Endothelial cell of umbilical vein (primary cell): ENCODE data around the gene EXOC7.

Experiments used
- CTCF ChIP-seq, 2 donors: IDR thresholded peaks; 1 replicate in 1 of 2; 2 replicates in 1 of 2; pipeline ENCODE4 v1.5.1; 2011; ENCODE audit warnings: low read length in 2 of 2, mild to moderate bottlenecking in 2 of 2, moderate library complexity in 2 of 2, control low read depth in 1 of 2, inconsistent platforms in 1 of 2, low read depth in 1 of 2; ENCODE audit not compliant: insufficient read depth in 1 of 2; ENCODE audit errors: extremely low read depth in 1 of 2
- POLR2A ChIP-seq: IDR thresholded peaks from 2 replicates; pipeline ENCODE4 v1.6.1; 2012; ENCODE audit warnings: low read depth, mild to moderate bottlenecking, control low read depth, low read length
- POLR2AphosphoS5 ChIP-seq: IDR thresholded peaks from 2 replicates; pipeline ENCODE4 v1.6.1; 2012; ENCODE audit warnings: low read depth, mild to moderate bottlenecking, control low read depth, low read length, moderate library complexity; ENCODE audit not compliant: insufficient read depth

GRCh38 chr17:76080768-76081287, 22.8 kb downstream of the EXOC7 start:
- TF ChIP-seq POLR2AphosphoS5, result no peak
- TF ChIP-seq POLR2A, result no peak
- no peak for TF ChIP-seq CTCF (IDR thresholded peaks at IDR 0.05; ENCODE audit: extremely low read depth in 1 of 2, insufficient read depth in 1 of 2, low read depth in 1 of 2, low read length in 2 of 2)
